Transverse colon (tissue), 4 donors: ENCODE data around the gene CNTN4. TPM values are rescaled to one million over a fixed set of nuclear protein-coding genes. Genes with fewer than 3 reads are reported as not detected.

Experiments used
- DNase-seq: peaks from one replicate; pipeline ENCODE4 v3.0.0-alpha.2; 2019
- H3K27ac ChIP-seq, 4 donors: fragments of 200-600 bp; sonication (generic); 2 replicates each; pipeline ENCODE4 v1.5.1; 2016 to 2018; ENCODE audit warnings: inconsistent platforms in 4 of 4
- H3K27me3 ChIP-seq: fragments of 200-600 bp; sonication (generic); 2 replicates; pipeline ENCODE4 v1.5.1; 2017; ENCODE audit warnings: inconsistent platforms
- H3K36me3 ChIP-seq, 4 donors: fragments of 200-600 bp; sonication (generic); 2 replicates each; pipeline ENCODE4 v1.5.1; 2017 to 2019; ENCODE audit warnings: inconsistent platforms in 4 of 4
- H3K4me1 ChIP-seq, 4 donors: fragments of 200-600 bp; sonication (generic); 2 replicates each; pipeline ENCODE4 v1.5.1; 2017 to 2020; ENCODE audit warnings: inconsistent platforms in 4 of 4
- H3K4me3 ChIP-seq, 4 donors: fragments of 200-600 bp; sonication (generic); 1 replicate in 1 of 4; 2 replicates in 3 of 4; pipeline versions ENCODE4 v1.5.1 to v1.6.1; 2017 to 2019; ENCODE audit warnings: inconsistent platforms in 4 of 4
- H3K9me3 ChIP-seq, 2 donors: fragments of 200-600 bp; sonication (generic); 2 replicates each; pipeline ENCODE4 v1.5.1; 2017 to 2019; ENCODE audit warnings: inconsistent platforms in 2 of 2
- CTCF ChIP-seq, 5 experiments: fragments of 200-600 bp in 3 of 5; fragments of 450-650 bp in 2 of 5; sonication (generic) in 3 of 5; IDR thresholded peaks; 1 replicate in 2 of 5; 2 replicates in 3 of 5; pipeline ENCODE4 v1.5.1; 2016 to 2017; ENCODE audit warnings: antibody characterized with exemption in 5 of 5, inconsistent platforms in 3 of 5, mild to moderate bottlenecking in 2 of 5, moderate library complexity in 1 of 5
- EP300 ChIP-seq: sonication (generic); formaldehyde crosslinking; IDR thresholded peaks from one replicate; pipeline ENCODE4 v1.6.1; 2017; ENCODE audit warnings: antibody characterized with exemption, low read depth
- POLR2A ChIP-seq: fragments of 450-650 bp; IDR thresholded peaks from one replicate; pipeline ENCODE4 v1.6.1; 2016; ENCODE audit warnings: antibody characterized with exemption, mild to moderate bottlenecking, moderate library complexity
- POLR2AphosphoS5 ChIP-seq, 3 donors: sonication (generic); formaldehyde crosslinking; IDR thresholded peaks; one replicate each; pipeline ENCODE4 v1.6.1; 2016; ENCODE audit warnings: antibody characterized with exemption in 3 of 3
- WGBS, 2 donors: methylation state at CpG; one replicate each; pipeline ENCODE4 v1.1.5; 2018; ENCODE audit warnings: low coverage in 1 of 2; 5-methylcytosine and 5-hydroxymethylcytosine counted together
- in situ Hi-C, 4 donors: fragments of 200-750 bp; cut with MboI; loops; one replicate each; pipeline versions ENCODE4 v1.15.0 to v1.15.1; 2017; ENCODE audit warnings: low sequenced_read_pairs in 3 of 4, low pct_ligation_motif_present in 1 of 4, low pct_unique_long_range_greater_than_20kb in 1 of 4
- intact Hi-C: fragments of 100-400 bp; cut with DNase I; formaldehyde crosslinking; loops from one replicate; pipeline ENCODE4 v1.15.1; 2023; ENCODE audit warnings: low total_unique reads
- total RNA-seq, 4 donors: library from RNA; depleted of rRNA; stranded (reverse); fragments of >200 nt; gene quantifications; one replicate each; pipeline ENCODE4 v1.1.0, GENCODE V29; 2016

Gene CNTN4
- total RNA-seq, 4 donors from 2014 or later, result 17.6 to 49.0 (median 17.8) TPM

- WGBS, 2 donors, result 77 to 80% methylated on average over 1 of the region's 1 CpG
- H3K9me3 ChIP-seq, result no peaks in the 10 kb centered on the region
- DNase-seq, result no peak
- TF ChIP-seq POLR2A (no peak), CTCF (IDR thresholded peaks at IDR 0.05) (peak in 4 of 5 experiments; percentile 13 to 28 (median 22))
- H3K27me3 ChIP-seq, result no peaks in the 10 kb centered on the region
- no peak overlapping the region for H3K27ac ChIP-seq
- no peaks in the 10 kb centered on the region for H3K4me1 ChIP-seq
- in situ Hi-C loops, result no loop called here
- no peaks in the 10 kb centered on the region for H3K36me3 ChIP-seq
- intact Hi-C loops, result no loop called here
- H3K4me3 ChIP-seq, result no peak overlapping the region
These were observed 823.2 kb downstream of the CNTN4 start for GRCh38 chr3:2921903-2922302.

DNA sequence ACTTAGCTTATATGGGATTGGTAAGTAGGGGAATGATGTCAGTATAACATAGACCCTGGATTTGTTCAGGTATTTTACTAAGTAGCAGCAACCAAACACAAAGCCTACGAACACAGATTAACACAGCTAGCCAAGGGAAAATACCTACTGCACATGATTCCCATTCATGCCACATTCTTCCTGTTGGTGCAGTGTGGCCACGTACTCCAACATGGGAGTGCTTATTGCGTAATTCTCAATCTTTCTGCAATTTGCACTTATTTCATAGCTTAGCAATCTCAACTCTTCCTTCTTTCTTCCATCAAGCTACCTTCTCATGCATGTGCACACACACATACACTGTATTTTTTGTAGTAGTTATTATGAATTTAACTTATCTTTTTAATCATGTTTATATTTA is 824.7 kb downstream of the CNTN4 start:
- in situ Hi-C loops (no loop called here), intact Hi-C loops (no loop called here)
- TF ChIP-seq POLR2AphosphoS5 (IDR thresholded peaks at IDR 0.05), result no peak
- no peak for TF ChIP-seq CTCF (IDR thresholded peaks at IDR 0.05)
- TF ChIP-seq EP300, result no peak
- no peak for TF ChIP-seq POLR2A
- Histone ChIP-seq H3K27ac (no peak overlapping the region), H3K4me1 (no peaks in the 10 kb centered on the region), H3K36me3 (no peaks in the 10 kb centered on the region), H3K27me3 (no peaks in the 10 kb centered on the region), H3K9me3 (no peaks in the 10 kb centered on the region), H3K4me3 (no peak overlapping the region)
- no peak for DNase-seq
- whole genome bisulfite sequencing, 2 donors, result 56 to 71% methylated on average over 3 of the region's 3 CpGs

DNA sequence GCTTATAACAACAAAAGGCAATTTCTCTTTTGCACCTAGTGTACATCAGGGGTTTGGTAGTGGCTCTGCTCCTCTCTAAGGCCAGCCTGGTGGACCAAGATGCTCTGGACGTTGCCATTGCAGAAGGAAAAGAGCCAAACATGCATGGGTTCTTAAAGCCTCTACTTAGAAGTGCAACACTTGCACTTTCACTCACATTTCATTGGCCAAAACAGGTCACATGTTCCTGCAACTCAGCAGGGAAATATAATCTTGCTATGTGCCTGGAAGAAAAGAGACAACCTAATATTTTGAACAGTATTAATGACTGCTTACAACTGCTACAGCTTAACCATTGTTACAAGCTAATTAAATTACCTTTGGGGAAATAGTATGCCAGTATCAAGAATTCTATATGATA is 828.6 kb downstream of the CNTN4 start:
- Histone ChIP-seq H3K27ac (no peak overlapping the region), H3K27me3 (no peaks in the 10 kb centered on the region), H3K9me3 (no peaks in the 10 kb centered on the region), H3K4me3 (no peak overlapping the region), H3K36me3 (no peaks in the 10 kb centered on the region), H3K4me1 (no peaks in the 10 kb centered on the region)
- TF ChIP-seq POLR2A, result no peak
- no peak for TF ChIP-seq CTCF (IDR thresholded peaks at IDR 0.05)
- TF ChIP-seq EP300, result no peak
- TF ChIP-seq POLR2AphosphoS5 (IDR thresholded peaks at IDR 0.05), result no peak
- intact Hi-C loops (no loop called here), in situ Hi-C loops (no loop called here)
- WGBS, 2 donors, result 23% methylated on average over 1 of the region's 1 CpG; no CpG with 5 or more reads in 1 of the 2 donors
- no peak for DNase-seq

DNA sequence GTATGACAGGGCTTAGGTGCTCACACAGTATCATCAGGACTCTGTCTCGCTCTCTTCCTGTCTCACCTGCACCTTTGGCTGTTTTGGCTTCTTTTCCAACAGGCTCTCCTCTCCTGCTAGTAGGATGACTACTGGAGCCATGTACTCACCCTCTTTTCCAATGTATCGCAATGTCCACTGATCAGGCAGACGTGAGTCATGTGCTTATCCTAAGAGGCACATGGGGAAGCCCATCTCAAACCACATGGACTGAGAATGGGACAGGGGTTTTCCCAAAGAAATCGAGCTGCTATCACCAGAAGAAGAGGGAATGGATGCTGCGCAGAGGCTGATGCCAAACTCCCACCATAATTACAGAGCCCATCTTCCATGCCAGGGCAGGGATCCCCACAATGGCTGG is 830.9 kb downstream of the CNTN4 start:
- no peak for DNase-seq
- TF ChIP-seq POLR2AphosphoS5 (IDR thresholded peaks at IDR 0.05), result no peak
- no peak for TF ChIP-seq EP300
- no peak for TF ChIP-seq CTCF (IDR thresholded peaks at IDR 0.05)
- TF ChIP-seq POLR2A, result no peak
- in situ Hi-C loops, result no loop called here
- H3K9me3 ChIP-seq, result no peaks in the 10 kb centered on the region
- no peaks in the 10 kb centered on the region for H3K36me3 ChIP-seq
- 73 to 86% methylated on average over 3 to 5 of the region's 5 CpGs for WGBS, 2 donors
- no peaks in the 10 kb centered on the region for H3K27me3 ChIP-seq
- H3K27ac ChIP-seq, result no peak overlapping the region
- no peaks in the 10 kb centered on the region for H3K4me1 ChIP-seq
- intact Hi-C loops, result no loop called here
- H3K4me3 ChIP-seq, result no peak overlapping the region
